Kidney epithelial cell (primary cell): ENCODE measurements around the gene NKPD1. TPM values are rescaled to one million over a fixed set of nuclear protein-coding genes. Genes with fewer than 3 reads are reported as not detected.

Source experiments
- DNase-seq: peaks from one replicate; pipeline ENCODE4 v3.0.0-alpha.2; 2010; ENCODE audit warnings: low read depth
- H3K27me3 ChIP-seq: 2 replicates; pipeline ENCODE4 v1.6.0; 2011; ENCODE audit warnings: low read length; ENCODE audit not compliant: control insufficient read depth, insufficient read depth
- H3K36me3 ChIP-seq: 2 replicates; pipeline ENCODE4 v1.5.1; 2011; ENCODE audit warnings: low read length; ENCODE audit not compliant: control insufficient read depth, insufficient read depth
- H3K4me3 ChIP-seq: 2 replicates; pipeline ENCODE4 v1.5.1; 2011; ENCODE audit warnings: low read depth, mild to moderate bottlenecking, control low read depth, low read length
- total RNA-seq: library from RNA; depleted of rRNA; stranded (reverse); fragments of >200 nt; gene quantifications from 2 replicates; pipeline ENCODE4 v1.2.3, GENCODE V29; 2015
- TF ChIP-seq, protein P1 (sequence below): IDR thresholded peaks from 2 replicates; pipeline ENCODE4 v1.5.1; 2011; ENCODE audit warnings: mild to moderate bottlenecking, moderate library complexity, low read length, control low read depth, inconsistent platforms; ENCODE audit not compliant: insufficient read depth, poor library complexity, severe bottlenecking

NKPD1 gene
- total RNA-seq, 1 donor from 2014 or later: 0.46 TPM

- H3K27me3 ChIP-seq: no peaks in the 10 kb centered on the region
- H3K4me3 ChIP-seq: no peak overlapping the region
- DNase-seq: no peak
- H3K36me3 ChIP-seq: no peaks in the 10 kb centered on the region
- TF ChIP-seq, protein P1, sequence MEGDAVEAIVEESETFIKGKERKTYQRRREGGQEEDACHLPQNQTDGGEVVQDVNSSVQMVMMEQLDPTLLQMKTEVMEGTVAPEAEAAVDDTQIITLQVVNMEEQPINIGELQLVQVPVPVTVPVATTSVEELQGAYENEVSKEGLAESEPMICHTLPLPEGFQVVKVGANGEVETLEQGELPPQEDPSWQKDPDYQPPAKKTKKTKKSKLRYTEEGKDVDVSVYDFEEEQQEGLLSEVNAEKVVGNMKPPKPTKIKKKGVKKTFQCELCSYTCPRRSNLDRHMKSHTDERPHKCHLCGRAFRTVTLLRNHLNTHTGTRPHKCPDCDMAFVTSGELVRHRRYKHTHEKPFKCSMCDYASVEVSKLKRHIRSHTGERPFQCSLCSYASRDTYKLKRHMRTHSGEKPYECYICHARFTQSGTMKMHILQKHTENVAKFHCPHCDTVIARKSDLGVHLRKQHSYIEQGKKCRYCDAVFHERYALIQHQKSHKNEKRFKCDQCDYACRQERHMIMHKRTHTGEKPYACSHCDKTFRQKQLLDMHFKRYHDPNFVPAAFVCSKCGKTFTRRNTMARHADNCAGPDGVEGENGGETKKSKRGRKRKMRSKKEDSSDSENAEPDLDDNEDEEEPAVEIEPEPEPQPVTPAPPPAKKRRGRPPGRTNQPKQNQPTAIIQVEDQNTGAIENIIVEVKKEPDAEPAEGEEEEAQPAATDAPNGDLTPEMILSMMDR: no peak
These were observed 42.7 kb downstream of the NKPD1 start for GRCh38 chr19:45118106-45118505.

DNA sequence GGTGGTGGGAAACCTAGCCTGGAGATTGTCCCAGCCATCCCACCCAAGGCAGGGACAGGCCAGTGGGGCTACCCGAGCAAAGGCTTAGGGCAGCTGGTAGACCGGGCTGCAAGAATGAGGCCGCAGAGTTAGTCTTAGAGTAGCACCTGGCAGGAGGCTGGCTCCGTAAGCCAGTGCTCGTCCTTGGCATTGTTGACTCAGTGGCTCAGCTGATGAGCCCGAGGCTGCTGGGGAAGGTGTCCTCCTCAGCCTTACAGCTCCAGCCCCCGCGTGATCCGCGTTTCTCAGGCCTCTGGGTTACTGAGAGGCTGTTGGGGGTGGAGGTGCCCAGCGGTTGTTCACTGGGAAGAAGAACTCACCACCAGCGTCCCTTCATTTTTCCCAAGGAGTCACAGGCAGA, 43.1 kb downstream of the NKPD1 start:
- H3K4me3 ChIP-seq: no peak overlapping the region
- TF ChIP-seq, protein P1: no peak
- no peaks in the 10 kb centered on the region for H3K36me3 ChIP-seq
- H3K27me3 ChIP-seq: no peaks in the 10 kb centered on the region
- no peak for DNase-seq

DNA sequence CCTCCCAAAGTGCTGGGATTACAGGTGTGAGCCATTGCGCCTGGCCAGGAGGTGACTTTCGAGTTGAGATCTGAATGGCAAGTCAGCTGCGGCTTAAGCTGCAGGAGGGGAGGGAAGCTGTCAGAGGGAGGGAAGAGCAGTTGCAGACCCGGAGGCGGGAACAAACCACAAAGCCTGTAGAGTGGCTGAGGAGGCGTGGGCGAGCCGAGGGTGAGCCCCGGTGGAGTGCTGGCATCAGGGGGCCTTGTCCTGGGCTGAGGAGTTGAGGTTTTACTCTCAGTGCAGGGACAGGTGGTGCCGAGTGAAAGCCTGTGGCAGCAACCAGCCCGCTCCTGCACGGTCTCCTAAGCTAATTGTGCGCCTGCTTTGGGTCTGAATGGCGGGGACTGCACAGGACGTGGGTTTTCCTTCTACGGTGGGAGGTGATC, 43.6 kb downstream of the NKPD1 start:
- TF ChIP-seq, protein P1: no peak
- Histone ChIP-seq H3K27me3 (no peaks in the 10 kb centered on the region), H3K36me3 (no peaks in the 10 kb centered on the region), H3K4me3 (no peak overlapping the region)
- DNase-seq: no peak

GRCh38 chr19:45115809-45116615, 44.8 kb downstream of the NKPD1 start:
- TF ChIP-seq, protein P1: no peak
- Histone ChIP-seq H3K27me3 (no peaks in the 10 kb centered on the region), H3K36me3 (no peaks in the 10 kb centered on the region), H3K4me3 (no peak overlapping the region)
- DNase-seq: no peak

- Histone ChIP-seq H3K27me3 (no peaks in the 10 kb centered on the region), H3K36me3 (no peaks in the 10 kb centered on the region), H3K4me3 (no peak overlapping the region)
- DNase-seq: no peak
- TF ChIP-seq, protein P1: no peak
These were observed 46.7 kb downstream of the NKPD1 start for GRCh38 chr19:45114116-45114515.

DNA sequence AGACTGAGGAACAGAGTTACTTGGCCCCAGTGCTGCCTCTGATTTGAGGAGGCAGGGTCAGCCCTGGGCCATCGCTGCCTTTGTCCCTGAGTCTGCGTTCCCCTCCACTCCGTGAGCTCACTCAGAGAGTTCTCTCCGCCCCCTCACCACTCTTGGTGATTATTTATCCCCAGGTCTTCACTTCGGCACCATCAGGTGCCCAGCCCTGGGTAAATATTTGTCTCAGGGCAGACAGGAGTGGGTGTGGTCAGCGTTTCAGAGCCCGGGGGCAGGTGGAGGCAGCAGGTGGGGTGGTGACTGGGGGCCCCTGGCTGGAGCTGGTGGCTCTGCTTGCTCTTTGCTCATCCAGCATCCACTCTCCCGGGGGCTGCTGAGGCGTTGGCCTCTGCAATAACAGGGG, 47.2 kb downstream of the NKPD1 start:
- no peaks in the 10 kb centered on the region for H3K36me3 ChIP-seq
- no peak for DNase-seq
- H3K27me3 ChIP-seq: no peaks in the 10 kb centered on the region
- H3K4me3 ChIP-seq: no peak overlapping the region
- TF ChIP-seq, protein P1: no peak
